GM23338 (cell line): Measurements from ENCODE around the gene C1orf56.

Experiments
- EZH2phosphoT487 ChIP-seq: fragments of 200-600 bp; sonication (generic); IDR thresholded peaks from one replicate; pipeline ENCODE4 v1.8.1; 2018; ENCODE audit warnings: antibody characterized with exemption; ENCODE audit not compliant: unreplicated experiment
- POLR2AphosphoS5 ChIP-seq: IDR thresholded peaks from 2 replicates; pipeline ENCODE4 v1.6.1; 2016; ENCODE audit warnings: antibody characterized with exemption, low read depth
- TF ChIP-seq, protein P1 (sequence below): IDR thresholded peaks from 2 replicates; pipeline ENCODE4 v1.6.1; 2016; ENCODE audit warnings: antibody characterized with exemption
- TF ChIP-seq, protein P2 (sequence below), 2 experiments: fragments of 200-600 bp in 1 of 2; sonication (generic) in 1 of 2; conservative IDR thresholded peaks; 2 replicates each; pipeline versions ENCODE4 v1.5.1 to v1.6.1; 2016 to 2017; ENCODE audit warnings: antibody characterized with exemption in 2 of 2, low read depth in 2 of 2, mild to moderate bottlenecking in 2 of 2, moderate library complexity in 1 of 2

DNA sequence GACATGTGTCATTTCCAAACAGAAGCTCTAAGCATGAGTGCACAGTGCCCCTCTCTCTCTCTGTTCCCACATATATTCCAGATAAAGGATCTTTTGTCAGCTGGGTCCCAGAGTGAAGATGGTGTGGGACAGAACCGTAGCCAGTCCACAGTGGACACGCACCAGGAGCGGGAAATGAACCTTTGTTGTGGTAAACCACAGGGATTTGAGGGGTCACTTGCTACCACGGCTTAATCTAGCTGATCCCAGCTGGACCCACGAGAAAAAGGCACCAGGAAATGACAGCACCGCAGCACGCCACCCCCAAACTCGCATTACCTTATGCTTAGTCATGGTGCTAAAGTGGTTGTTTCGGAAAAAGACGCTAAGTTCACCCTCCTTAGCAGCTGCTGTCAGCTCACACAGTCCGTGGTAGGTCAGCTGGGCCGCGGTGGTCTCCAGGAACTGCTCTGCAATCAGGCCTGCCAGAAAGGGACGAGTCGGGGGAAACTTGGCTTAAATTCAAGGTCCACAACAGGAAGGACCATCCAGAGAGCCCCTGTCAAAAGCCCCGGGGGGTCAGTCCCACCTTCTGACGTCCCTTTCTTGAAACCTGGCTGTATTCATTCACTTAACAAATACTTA is 48.4 kb upstream of the C1orf56 start:
- TF ChIP-seq, protein P1, sequence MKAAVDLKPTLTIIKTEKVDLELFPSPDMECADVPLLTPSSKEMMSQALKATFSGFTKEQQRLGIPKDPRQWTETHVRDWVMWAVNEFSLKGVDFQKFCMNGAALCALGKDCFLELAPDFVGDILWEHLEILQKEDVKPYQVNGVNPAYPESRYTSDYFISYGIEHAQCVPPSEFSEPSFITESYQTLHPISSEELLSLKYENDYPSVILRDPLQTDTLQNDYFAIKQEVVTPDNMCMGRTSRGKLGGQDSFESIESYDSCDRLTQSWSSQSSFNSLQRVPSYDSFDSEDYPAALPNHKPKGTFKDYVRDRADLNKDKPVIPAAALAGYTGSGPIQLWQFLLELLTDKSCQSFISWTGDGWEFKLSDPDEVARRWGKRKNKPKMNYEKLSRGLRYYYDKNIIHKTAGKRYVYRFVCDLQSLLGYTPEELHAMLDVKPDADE: no peak
- TF ChIP-seq, protein P2, sequence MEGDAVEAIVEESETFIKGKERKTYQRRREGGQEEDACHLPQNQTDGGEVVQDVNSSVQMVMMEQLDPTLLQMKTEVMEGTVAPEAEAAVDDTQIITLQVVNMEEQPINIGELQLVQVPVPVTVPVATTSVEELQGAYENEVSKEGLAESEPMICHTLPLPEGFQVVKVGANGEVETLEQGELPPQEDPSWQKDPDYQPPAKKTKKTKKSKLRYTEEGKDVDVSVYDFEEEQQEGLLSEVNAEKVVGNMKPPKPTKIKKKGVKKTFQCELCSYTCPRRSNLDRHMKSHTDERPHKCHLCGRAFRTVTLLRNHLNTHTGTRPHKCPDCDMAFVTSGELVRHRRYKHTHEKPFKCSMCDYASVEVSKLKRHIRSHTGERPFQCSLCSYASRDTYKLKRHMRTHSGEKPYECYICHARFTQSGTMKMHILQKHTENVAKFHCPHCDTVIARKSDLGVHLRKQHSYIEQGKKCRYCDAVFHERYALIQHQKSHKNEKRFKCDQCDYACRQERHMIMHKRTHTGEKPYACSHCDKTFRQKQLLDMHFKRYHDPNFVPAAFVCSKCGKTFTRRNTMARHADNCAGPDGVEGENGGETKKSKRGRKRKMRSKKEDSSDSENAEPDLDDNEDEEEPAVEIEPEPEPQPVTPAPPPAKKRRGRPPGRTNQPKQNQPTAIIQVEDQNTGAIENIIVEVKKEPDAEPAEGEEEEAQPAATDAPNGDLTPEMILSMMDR (conservative IDR thresholded peaks at IDR 0.05; ENCODE audit: low read depth in 2 of 2): no peak
- TF ChIP-seq EZH2phosphoT487 (no peak), POLR2AphosphoS5 (no peak)
